T follicular helper cell (primary cell): ENCODE measurements around the gene GPX3.

ENCODE experiments used
- DNase-seq: peaks from one replicate; pipeline ENCODE4 v3.0.0-alpha.2; 2020; ENCODE audit warnings: low read depth

GPX3 gene

GRCh38 chr5:151058301-151058700 is 37.9 kb downstream of the GPX3 start:
- DNase-seq: no peak

GRCh38 chr5:151058891-151059489 is 38.6 kb downstream of the GPX3 start:
- DNase-seq: no peak

GRCh38 chr5:151060742-151061141 is 40.4 kb downstream of the GPX3 start:
- DNase-seq: no peak

- DNase-seq: no peak
These were observed 42.2 kb downstream of the GPX3 start for GRCh38 chr5:151062405-151063141.

GRCh38 chr5:151063142-151063989 is 43.0 kb downstream of the GPX3 start:
- no peak for DNase-seq

GRCh38 chr5:151064916-151065499 is 44.6 kb downstream of the GPX3 start:
- no peak for DNase-seq

GRCh38 chr5:151065609-151066008 is 45.2 kb downstream of the GPX3 start:
- DNase-seq: no peak

GRCh38 chr5:151066920-151067319 is 46.5 kb downstream of the GPX3 start:
- DNase-seq: no peak

- no peak for DNase-seq
These were observed 47.4 kb downstream of the GPX3 start for GRCh38 chr5:151067632-151068432.

GRCh38 chr5:151068433-151069197 is 48.2 kb downstream of the GPX3 start:
- DNase-seq: no peak

- DNase-seq: no peak
These were observed 50.1 kb downstream of the GPX3 start for GRCh38 chr5:151070449-151070848.

- no peak for DNase-seq
These were observed 50.6 kb downstream of the GPX3 start for GRCh38 chr5:151071021-151071420.

GRCh38 chr5:151071848-151072629 is 51.6 kb downstream of the GPX3 start:
- DNase-seq: no peak

- no peak for DNase-seq
These were observed 52.2 kb downstream of the GPX3 start for GRCh38 chr5:151072630-151073025.

- no peak for DNase-seq
These were observed 52.9 kb downstream of the GPX3 start for GRCh38 chr5:151073280-151073679.

GRCh38 chr5:151074557-151074956 is 54.2 kb downstream of the GPX3 start:
- no peak for DNase-seq

- no peak for DNase-seq
These were observed 55.4 kb downstream of the GPX3 start for GRCh38 chr5:151075698-151076331.

- DNase-seq: no peak
These were observed 56.2 kb downstream of the GPX3 start for GRCh38 chr5:151076616-151077015.

GRCh38 chr5:151077419-151077818 is 57.0 kb downstream of the GPX3 start:
- no peak for DNase-seq

GRCh38 chr5:151077967-151078366 is 57.6 kb downstream of the GPX3 start:
- DNase-seq: no peak
